H1 (cell line): Measurements from ENCODE around the gene GXYLT2.

ENCODE experiments used
- HDAC2 ChIP-seq, 2 experiments: fragments of 300-600 bp in 1 of 2; sonication (generic) in 1 of 2; IDR thresholded peaks; 2 replicates each; pipeline ENCODE4 v1.6.1; 2011 to 2012; ENCODE audit warnings: low read depth in 2 of 2, low read length in 2 of 2, mild to moderate bottlenecking in 2 of 2, moderate library complexity in 2 of 2, borderline replicate concordance in 1 of 2, inconsistent platforms in 1 of 2
- JUND ChIP-seq: IDR thresholded peaks from 2 replicates; pipeline ENCODE4 v1.6.1; 2011; ENCODE audit warnings: mild to moderate bottlenecking, improper control_type of control experiment, low read length

GRCh38 chr3:72995337-72995736 is 107.5 kb downstream of the GXYLT2 start:
- TF ChIP-seq JUND (no peak), HDAC2 (IDR thresholded peaks at IDR 0.05; ENCODE audit: borderline replicate concordance in 1 of 2, low read depth in 2 of 2, low read length in 2 of 2) (no peak)
